ENCODE measurements around the gene METTL2B.
A peak's percentile ranks its signal among the peaks of the same experiment; 100 is the strongest.

The METTL2B gene, protein sequence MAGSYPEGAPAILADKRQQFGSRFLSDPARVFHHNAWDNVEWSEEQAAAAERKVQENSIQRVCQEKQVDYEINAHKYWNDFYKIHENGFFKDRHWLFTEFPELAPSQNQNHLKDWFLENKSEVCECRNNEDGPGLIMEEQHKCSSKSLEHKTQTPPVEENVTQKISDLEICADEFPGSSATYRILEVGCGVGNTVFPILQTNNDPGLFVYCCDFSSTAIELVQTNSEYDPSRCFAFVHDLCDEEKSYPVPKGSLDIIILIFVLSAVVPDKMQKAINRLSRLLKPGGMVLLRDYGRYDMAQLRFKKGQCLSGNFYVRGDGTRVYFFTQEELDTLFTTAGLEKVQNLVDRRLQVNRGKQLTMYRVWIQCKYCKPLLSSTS

DNA sequence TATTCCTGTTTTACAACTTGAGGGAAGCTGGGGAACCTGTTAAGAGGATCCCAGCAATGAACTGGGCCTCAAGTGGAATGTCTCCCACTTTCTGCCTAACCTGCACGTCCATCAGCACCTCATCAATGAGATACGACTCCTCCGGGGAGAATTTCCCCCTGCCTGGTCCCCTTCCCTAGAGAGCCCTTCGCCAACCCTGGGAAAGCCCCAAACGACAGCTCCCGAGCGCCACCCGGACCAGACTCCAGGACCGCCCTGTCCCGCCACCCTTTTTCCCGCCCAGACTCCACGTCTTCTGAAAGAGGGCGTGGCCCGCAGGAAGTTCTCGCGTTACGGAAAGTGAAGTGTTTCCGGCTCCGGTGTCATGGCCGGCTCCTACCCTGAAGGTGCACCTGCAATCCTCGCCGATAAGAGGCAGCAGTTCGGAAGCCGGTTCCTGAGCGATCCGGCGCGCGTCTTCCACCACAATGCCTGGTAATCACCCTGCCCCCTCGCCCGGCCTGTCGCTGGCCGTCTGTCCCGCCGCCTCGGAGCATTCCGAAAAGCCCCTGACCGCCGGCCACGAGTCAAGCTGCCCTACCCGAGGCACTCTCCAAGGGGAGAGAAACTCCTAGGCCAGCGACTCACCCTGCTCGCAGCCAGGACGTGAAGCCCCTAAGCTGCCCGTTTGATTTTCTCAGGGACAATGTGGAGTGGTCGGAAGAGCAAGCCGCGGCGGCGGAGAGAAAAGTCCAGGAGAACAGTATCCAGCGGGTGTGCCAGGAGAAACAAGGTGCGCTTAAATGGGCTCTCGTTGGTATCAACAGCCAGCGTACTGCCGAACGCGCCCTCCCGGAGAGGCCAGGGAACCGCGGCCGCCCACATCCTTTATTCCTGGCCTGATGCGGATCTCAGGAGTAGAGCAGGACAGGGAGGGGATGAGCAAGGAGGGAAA, at the start of gene METTL2B:
METTL2B (plus strand) TSS at position 347 of the 934 bp plus-strand sequence; CDS start at position 365, 18 bp downstream.
- peak; percentile 63 to 75 for DNase-seq (ENCODE audit: extremely low read depth in 1 of 2, low read depth in 1 of 2)

DNA sequence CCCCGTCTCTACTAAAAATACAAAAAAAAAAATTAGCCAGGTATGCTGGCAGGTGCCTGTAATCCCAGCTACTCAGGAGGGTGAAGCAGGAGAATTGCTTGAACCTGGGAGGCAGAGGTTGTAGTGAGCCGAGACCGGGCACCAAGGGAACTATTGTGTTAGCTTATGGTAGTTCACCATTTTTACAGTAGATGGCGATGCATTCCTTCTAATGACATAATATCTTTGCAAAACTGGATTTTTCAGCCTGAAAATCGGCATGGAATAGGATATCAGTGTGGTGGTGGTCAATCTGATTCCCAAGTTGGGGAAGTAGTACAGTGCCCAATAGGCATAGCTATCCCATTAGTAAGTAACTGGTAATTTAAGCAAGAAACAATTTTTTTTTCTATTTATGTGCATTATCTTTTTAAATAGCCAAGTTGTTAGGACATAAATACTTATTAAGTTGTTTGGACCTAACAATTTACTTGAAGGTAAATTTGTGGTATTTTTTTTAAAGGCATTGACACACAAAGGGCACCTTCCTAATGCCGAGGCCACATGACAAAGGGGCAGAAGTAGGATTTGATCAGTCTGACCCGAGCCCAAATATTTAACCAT, 49.2 kb upstream of the METTL2B start:
- DNase-seq (ENCODE audit: extremely low read depth in 1 of 2, low read depth in 1 of 2) = no peak

DNA sequence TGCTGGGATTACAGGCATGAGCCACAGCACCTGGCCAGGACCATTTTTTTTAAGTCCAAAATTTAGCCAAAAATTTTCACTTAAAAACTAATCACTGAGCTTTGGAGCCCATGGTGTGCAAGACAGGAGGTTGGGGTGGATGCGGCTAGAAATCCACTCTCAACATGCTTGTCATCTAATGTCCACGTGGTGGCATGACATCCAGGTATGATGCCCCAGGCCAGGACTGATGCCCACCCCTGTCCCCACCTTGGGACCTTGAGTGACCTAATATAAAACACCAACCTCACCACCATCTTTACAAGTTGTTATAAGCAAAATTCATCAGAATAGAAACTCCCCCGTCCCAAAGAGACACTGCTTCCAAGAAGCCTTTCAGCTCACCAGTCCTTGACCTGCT, 46.3 kb upstream of the METTL2B start:
- no peak for DNase-seq (ENCODE audit: extremely low read depth in 1 of 2, low read depth in 1 of 2)

DNA sequence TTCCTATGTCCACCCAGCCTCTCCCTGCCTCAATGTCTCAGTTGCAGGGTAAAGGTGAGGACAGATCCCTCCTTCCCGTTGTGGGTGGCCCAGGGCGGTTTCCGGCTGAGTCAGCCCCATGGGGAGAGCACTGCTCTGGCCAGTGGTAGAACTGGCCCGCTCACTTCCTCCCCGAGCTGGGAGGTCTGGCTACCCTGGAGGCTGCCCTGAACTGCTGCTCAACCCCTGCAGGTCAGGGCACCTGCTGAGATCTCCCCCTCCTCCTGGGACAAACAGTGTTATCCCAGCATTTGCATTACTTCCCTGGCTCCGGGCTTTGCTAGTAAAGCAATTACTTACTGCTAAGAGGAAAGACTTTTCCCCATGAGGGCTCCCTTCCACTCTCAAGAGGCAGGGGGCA, 45.3 kb upstream of the METTL2B start:
- DNase-seq (ENCODE audit: extremely low read depth in 1 of 2, low read depth in 1 of 2) = no peak

DNA sequence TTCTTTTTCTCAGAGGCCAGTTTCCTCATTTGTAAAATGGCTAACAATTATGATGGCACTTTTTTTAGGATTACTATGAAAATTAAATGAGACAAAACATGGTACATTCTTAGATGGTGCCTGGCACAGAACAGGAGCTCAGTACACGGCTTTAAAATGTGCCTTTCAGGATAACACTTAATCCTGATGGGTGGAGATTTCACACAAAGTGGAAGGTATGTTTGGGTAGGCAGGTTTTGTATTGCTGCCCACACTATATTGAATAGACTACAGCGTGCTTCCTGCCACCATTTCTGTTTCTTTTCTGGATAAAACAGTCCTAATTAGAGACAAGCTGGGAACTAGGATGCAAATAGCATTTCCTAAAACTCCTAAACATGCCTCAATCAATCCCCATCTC, 44.8 kb upstream of the METTL2B start:
- DNase-seq (ENCODE audit: extremely low read depth in 1 of 2, low read depth in 1 of 2) = no peak

DNA sequence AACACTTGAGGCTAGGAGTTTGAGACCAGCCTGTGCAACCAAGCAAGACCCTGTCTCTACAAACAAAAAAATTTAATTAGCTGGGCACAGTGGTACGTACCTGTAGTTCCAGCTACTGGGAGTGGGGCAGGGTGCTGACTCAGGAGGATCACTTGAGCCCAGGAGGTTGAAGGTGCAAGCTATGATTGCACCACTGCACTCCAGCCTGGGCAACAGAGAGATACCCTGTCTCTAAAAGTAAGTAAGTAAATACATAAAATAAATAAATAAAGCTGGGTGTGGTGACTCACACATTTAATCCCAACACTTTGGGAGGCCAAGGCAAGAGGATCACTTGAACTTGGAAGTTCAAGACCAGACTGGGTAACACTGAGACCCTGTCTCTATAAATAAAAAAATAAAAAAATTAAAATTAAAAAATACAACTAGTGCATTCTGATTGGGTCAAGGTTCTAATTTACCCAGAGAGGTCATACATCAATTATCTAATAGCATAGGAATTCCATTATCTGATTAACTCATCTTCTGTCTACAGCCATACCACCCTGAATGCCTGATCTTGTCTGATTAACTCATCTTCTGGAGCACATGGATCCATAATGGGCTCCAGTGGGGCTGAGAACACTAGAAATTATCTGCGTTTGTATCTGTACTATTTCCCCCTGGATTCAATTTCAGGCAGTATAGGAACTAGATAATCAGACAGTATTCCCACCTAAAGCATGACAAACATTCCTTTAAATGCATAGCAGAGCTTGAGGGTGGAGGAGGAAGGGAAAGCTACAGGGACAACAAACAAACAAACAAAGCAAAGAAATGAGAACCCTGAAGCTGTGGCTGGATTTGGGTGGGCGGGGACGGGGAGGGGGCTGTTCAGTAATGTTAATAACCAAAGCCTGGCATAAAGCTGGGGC, 41.9 kb upstream of the METTL2B start:
- no peak for DNase-seq (ENCODE audit: extremely low read depth in 1 of 2, low read depth in 1 of 2)

DNA sequence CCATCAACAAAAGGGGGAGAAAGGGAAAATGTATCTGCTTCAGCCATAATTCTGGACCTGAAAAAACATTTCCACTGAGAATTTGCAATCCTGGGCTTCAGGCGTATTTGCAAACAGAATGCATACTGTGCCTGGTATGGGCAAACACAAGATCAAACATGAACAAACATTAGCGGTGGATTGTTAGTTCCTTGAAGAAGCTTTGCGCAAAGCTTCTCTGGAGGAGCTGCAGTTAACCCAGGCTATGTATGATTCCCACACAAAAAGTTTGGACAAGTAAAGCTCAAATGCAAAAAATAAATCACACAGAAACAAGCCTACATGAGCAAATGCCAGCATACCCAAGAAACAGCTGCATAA, 41.2 kb upstream of the METTL2B start:
- no peak for DNase-seq (ENCODE audit: extremely low read depth in 1 of 2, low read depth in 1 of 2)

DNA sequence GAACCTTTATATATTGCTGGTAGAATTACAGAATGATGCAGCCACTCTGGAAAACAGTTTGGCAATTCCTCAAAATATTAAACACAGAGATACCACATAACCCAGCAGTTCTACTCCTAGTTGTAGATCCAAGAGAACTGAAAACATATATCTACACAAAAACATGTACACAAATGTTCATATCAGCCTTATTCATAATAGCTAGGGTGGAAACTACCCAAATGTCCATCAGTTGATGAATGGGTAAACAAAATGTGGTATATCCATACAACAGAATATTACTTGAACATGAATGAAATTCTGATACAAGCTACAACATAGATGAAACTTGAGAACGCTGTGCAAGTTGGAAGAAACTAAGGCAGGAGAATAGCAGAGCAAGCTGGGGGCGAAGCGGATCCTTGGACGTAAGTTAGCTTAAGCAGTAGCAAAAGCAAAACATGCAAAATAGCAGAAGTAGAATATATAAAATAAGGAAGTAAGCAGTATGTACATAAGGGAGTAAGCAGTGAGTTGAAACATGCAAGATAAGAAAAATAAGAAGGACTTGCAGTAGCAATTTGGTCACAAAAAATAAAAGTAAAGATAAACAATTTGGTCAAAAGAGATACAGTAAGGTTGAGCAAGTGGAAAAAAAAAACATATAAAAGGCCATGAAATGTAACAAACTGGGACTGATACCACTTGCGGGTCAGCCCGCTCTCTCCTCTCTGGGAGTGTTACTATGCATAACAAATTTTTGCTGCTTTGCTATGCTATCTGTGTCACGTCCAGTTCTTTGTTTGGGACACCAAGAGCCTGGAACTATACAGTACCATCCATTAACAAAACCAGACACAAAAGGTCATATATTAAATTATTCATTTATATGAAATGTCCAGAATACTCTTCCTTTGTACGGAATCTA, 38.9 kb upstream of the METTL2B start:
- DNase-seq (ENCODE audit: extremely low read depth in 1 of 2, low read depth in 1 of 2) = no peak

DNA sequence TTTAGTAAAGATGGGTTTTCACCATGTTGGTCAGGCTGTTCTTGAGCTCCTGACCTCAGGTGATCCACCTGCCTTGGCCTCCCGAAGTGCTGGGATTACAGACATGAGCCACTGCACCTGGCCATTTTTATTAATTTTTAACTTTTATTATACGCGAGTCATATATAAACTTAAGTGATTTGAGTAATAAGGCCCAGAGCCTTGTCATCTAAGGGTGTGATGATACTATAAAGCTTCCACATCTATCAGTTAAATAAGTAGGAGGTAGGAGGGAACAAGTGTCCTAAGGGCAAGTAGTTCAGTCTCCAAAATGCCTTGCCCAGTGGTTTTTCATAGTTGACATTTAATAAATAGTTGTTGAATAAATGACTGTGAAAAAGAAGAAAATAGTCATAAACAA, 34.2 kb upstream of the METTL2B start:
- no peak for DNase-seq (ENCODE audit: extremely low read depth in 1 of 2, low read depth in 1 of 2)

DNA sequence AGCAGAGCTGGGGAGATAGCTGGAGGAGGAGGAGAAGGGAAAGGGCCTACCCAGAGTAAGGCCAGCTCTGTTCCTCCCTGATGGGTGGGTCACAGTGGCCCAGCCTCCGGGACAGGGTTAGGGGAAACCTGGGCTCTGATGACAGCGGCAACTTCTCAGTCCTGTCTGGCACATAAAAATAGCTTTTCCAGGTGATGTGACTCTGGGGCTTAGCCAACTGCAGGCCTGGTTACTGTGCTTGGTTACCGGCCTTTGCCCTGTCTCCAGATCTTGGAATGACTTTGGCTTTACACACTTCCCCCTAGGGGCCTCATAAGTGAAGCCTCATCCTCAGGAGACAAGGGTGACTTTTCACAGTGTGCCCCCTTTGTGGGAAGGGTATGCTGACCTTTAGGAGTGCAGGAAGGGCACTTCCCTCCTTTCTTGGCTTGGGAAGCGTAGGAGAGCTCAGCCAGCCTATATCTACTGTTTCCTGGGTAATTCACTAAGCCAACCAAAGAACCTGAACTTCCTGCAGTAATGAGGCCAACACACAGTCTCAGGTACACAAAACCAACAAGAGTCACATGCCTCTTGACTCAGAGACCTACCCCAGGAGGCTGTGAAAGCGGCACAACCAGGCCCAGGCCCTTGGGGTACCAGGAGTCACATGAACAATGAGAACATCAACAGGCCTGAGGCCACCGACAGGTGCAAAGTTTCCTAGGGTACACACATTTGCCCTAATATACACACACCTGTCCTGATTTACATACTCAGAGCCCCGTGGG, 32.5 kb upstream of the METTL2B start:
- no peak for DNase-seq (ENCODE audit: extremely low read depth in 1 of 2, low read depth in 1 of 2)

DNA sequence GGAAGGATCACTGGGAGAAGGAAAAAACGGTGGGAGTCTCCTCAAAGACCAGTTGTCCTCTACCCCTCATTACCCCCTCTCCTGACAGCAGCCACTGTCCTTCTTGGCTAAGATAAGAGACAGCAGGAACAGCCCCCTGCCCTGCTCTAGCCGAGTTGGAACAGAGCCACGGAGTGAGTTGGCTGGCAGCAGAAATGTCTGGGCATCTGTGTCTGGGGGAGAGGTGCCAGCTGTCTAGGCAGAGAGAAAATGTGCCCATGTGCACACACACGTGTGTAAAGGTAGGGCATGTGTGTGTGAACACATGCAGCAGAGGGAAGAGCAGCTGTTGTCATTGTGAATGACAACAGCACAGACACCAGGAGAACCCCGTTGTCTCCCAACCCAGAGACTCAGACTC, 30.2 kb upstream of the METTL2B start:
- no peak for DNase-seq (ENCODE audit: extremely low read depth in 1 of 2, low read depth in 1 of 2)

DNA sequence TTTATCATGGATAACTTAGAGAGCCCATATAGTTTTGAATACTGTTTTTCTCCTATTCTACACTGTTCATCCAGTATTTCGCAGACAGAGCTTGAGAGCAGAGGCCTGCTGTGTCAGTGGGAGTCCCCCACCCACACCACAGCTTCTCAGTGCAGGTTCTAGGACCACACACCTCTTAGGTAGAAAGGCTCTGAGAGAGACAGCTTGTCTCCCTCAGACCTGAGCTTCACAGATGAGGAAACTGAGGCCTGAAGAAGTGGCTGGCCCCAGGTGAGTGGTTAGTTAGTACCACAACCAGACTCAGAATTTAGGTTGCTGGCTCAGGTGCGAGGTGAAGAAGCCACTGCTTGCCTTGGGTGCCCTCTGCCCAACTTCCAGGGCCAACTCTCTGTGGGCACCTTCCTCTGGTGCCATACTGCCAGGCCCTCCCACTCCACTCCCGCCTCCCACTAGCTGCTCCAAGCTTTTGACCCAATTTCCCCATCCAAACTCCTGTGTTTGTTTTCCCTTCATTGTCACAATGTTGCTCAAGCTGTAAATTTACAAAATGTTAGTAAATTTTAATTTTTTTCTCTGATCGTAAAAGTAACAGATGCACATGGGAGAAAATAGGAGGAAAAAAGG, 28.5 kb upstream of the METTL2B start:
- DNase-seq (ENCODE audit: extremely low read depth in 1 of 2, low read depth in 1 of 2) = no peak

DNA sequence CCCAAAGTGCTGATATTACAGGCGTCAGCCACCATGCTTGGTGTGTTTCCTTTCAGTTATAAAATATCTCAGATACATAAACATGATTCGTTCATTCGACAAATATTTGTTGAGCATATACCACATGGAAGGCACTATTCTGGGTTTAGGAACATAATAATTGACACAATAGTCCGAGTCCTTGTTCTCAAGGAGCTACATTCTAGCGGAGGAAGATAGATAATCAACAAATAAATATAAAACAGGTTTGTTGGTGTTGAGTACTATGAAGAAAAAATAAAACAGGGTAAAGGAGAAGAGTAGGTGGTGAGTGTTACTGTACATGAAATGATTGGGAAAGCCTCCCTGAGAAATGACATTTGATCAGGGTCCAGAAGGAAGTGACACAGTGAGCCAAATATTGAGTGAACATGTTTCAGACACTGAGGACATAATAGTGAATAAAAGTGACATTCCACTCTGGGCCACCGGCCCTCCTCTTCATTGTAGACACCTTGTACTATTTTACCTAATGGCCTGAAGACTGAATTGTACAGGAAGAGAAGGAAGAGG, 27.7 kb upstream of the METTL2B start:
- DNase-seq (ENCODE audit: extremely low read depth in 1 of 2, low read depth in 1 of 2) = no peak

DNA sequence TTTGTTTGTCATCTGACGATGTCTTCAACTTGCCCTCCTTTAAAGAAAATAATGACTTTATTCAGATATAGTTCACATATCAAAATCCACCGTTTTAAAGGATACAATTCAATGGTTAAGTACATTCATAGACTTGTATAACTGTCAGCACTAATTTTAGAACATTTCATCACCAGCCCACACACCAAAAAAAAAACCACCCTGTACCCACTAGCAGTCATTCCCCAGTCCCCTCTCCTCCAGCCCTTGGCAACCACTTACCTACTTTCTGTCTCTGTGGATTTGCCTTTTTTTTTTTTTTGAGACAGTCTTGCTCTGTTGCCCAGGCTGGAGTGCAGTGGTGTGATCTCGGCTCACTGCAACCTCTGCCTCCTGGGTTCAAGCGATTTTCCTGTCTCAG, 26.1 kb upstream of the METTL2B start:
- DNase-seq (ENCODE audit: extremely low read depth in 1 of 2, low read depth in 1 of 2) = no peak

DNA sequence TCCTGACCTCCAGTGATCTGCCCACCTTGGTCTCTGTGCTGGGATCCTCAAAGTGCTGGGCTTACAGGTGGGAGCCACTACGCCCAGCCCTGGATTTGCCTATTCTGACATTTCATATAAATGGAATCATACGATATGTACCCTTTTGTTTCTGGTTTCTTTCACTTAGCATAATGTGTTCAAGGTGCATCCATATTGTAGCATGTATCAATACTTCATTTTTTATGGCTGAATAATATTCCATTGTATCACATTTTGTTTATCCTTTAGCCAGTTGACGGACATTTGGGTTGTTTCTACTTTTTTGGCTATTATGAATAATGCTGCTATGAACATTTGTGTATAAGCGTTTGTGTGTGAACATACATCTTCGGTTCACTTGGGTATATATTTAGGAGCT, 25.6 kb upstream of the METTL2B start:
- no peak for DNase-seq (ENCODE audit: extremely low read depth in 1 of 2, low read depth in 1 of 2)

DNA sequence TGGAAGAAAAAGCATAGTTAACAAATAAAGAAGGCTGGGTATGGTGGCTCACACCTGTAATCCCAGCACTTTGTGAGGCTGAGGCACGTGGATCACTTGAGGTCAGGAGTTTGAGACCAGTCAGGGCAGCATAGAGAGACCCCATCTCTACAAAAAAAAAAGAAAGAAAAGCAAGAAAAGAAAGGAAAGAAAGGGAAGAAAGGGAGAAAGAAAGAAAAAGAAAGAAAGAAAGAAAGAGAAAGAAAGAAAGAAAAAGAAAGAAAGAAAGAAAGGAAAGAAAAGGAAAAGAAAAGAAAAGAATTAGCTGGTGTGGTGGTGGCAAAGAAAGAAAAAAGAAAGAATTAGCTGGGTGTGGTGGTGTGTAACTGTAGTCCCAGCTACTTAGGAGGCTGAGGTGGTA, 24.0 kb upstream of the METTL2B start:
- no peak for DNase-seq (ENCODE audit: extremely low read depth in 1 of 2, low read depth in 1 of 2)

DNA sequence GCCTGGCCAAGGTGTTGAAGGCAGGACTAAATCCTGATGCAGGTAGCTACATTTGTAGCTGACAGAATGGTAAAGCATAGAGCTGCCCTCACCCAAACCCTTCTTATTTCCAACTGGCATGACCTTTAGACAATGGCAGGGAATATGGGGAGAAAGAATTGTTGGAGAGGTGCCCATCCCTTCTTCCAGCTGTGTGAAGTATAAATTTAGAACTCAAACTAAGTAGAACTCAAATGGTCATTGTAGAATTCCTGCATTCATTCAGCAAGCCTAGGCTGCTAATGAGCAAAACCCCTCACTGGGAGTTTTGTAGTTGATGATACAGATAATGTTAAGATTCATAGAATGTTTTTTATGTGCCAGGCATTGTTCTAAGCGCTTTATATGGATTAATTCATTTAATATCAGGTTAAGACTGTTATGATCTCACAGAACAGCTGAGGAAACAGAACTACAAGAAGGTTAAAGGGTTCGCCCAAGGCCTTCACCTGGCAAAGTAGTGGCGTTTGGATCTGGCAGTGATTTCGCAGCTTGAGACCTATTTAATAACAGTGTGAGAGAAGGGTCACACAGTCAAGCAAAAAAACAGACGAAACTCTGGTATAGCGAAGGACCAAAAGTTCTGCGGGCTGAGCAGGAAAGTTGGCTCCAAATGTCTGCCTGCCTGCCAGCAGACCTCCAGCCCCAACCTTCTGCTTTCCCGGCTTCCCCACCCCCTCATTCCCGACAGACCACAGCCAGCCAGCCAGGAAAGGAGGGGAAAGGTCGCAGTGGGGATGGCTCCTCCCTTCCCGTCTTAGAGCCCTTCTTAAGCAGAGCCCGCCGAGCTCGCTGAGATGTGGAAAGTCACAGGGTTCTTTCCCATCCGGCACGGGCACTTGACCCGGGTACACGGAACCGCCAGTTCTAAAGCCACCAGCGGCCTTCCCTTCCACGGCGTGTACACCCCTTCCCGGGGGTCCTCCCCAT, 22.4 kb upstream of the METTL2B start:
- no peak for DNase-seq (ENCODE audit: extremely low read depth in 1 of 2, low read depth in 1 of 2)
